GM19438 (cell line): ENCODE results near the gene RUSC1.
"Not testable (repeated sequence)": the region's sequence is repeated elsewhere in the genome, so short reads cannot be mapped to it uniquely, and the experiment has no call there.

Experiments used
- ATAC-seq: cut with Tn5 transposase; IDR thresholded peaks from one replicate; pipeline ENCODE4 v1.9.1; 2021; ENCODE audit warnings: low read depth; ENCODE audit not compliant: unreplicated experiment

RUSC1 gene

GRCh38 chr1:155320661-155321617 is at the start of gene RUSC1:
TSS of gene RUSC1 (plus strand) at chr1:155320894. CDS start at chr1:155321774, 880 bp downstream.
- ATAC-seq = no peak

GRCh38 chr1:155272466-155273342 is 48.0 kb upstream of the RUSC1 start:
- peak; percentile 41 for ATAC-seq

GRCh38 chr1:155273343-155274245 is 47.1 kb upstream of the RUSC1 start, which contains the start of gene CLK2:
TSS of gene CLK2 (minus strand) at chr1:155273504. CDS start at chr1:155270977, 2,527 bp downstream.
- ATAC-seq = peak; percentile 68

GRCh38 chr1:155277070-155277901 is 43.4 kb upstream of the RUSC1 start, which contains the start of gene HCN3:
TSS of gene HCN3 (plus strand) at chr1:155277463. CDS start at chr1:155277591, 128 bp downstream.
- ATAC-seq = peak; percentile 53

GRCh38 chr1:155277902-155278688 is 42.6 kb upstream of the RUSC1 start:
- no peak for ATAC-seq

- ATAC-seq = no peak
Observed at GRCh38 chr1:155278689-155279160, 42.0 kb upstream of the RUSC1 start.

- no peak for ATAC-seq
Observed at GRCh38 chr1:155279268-155279667, 41.4 kb upstream of the RUSC1 start.

GRCh38 chr1:155282488-155283091 is 38.1 kb upstream of the RUSC1 start:
- ATAC-seq = no peak

- no peak for ATAC-seq
Observed at GRCh38 chr1:155284476-155284875, 36.2 kb upstream of the RUSC1 start.

- ATAC-seq = no peak
Observed at GRCh38 chr1:155285063-155285462, 35.6 kb upstream of the RUSC1 start.

GRCh38 chr1:155285631-155286044 is 35.1 kb upstream of the RUSC1 start:
- no peak for ATAC-seq

GRCh38 chr1:155286544-155286943 is 34.1 kb upstream of the RUSC1 start:
- ATAC-seq = no peak

GRCh38 chr1:155287987-155288543 is 32.6 kb upstream of the RUSC1 start:
- ATAC-seq = no peak

- ATAC-seq = not testable (repeated sequence)
Observed at GRCh38 chr1:155291006-155291405, 29.7 kb upstream of the RUSC1 start.

GRCh38 chr1:155293086-155293749 is 27.5 kb upstream of the RUSC1 start:
- ATAC-seq = no peak

GRCh38 chr1:155294520-155295182 is 26.0 kb upstream of the RUSC1 start:
- ATAC-seq = no peak
